HCT116 (cell line): Measurements from ENCODE around the gene PLXNC1. TPM values are rescaled to one million over a fixed set of nuclear protein-coding genes. Genes with fewer than 3 reads are reported as not detected.

Experiments
- ATAC-seq: fragments of 200-7000 bp; cut with Tn5 transposase; 2 replicates; pipeline ENCODE4 v1.9.1; 2020; ENCODE audit warnings: mild to moderate bottlenecking, moderate library complexity
- BruUV-seq: library from RNA; stranded (reverse); fragments of 400-500 nt; replicated peaks from 2 replicates; lab custom pipeline; 2021; lab: Mats Ljungman, UMichigan
- CTCF ChIA-PET: fragments of 300-600 bp; sonication (Branson Sonifier 250); formaldehyde crosslinking; loops from one replicate; lab custom pipeline; 2021; ENCODE audit warnings: antibody characterized with exemption; lab: Charles Lee
- POLR2A ChIA-PET: fragments of 300-600, 350-600 bp; sonication (Branson Sonifier 250); formaldehyde crosslinking; loops from one replicate; lab custom pipeline; 2021; ENCODE audit warnings: antibody characterized with exemption; lab: Charles Lee
- RAD21 ChIA-PET, 2 experiments: fragments of 300-600 bp; sonication (Branson Sonifier 250); formaldehyde crosslinking; loops; one replicate each; lab custom pipeline; 2023; ENCODE audit warnings: low total read pairs in 2 of 2; ENCODE audit not compliant: uncharacterized antibody in 2 of 2, unreplicated experiment in 2 of 2, low non-redundant PET in 1 of 2; lab: Charles Lee
- DNase-seq: peaks from one replicate; pipeline ENCODE4 v3.0.0-alpha.2; 2010; ENCODE audit warnings: low read depth, low spot score
- H2AFZ ChIP-seq: fragments of 200-600 bp; shearing (Covaris generic), sonication (generic); 2 replicates; pipeline ENCODE4 v1.6.1; 2017; ENCODE audit warnings: low read depth, mixed run types, mixed read lengths, antibody characterized with exemption, low read length; ENCODE audit not compliant: poor library complexity, severe bottlenecking
- H3K27ac ChIP-seq: 2 replicates; pipeline ENCODE4 v1.5.1; 2012; ENCODE audit warnings: low read depth, low read length
- H3K27me3 ChIP-seq: fragments of 200-600 bp; sonication (generic); 2 replicates; pipeline ENCODE4 v1.6.1; 2016; ENCODE audit warnings: mixed run types, low read length, mixed read lengths; ENCODE audit not compliant: insufficient read depth
- H3K36me3 ChIP-seq, 2 experiments: fragments of 200-500 bp in 1 of 2; fragments of 200-600 bp in 1 of 2; sonication (Bioruptor generic) in 1 of 2; sonication (generic) in 1 of 2; 2 replicates each; pipeline versions ENCODE4 v1.5.1 to v1.6.1; 2014 to 2016; ENCODE audit warnings: low read length in 2 of 2, inconsistent platforms in 1 of 2, mixed read lengths in 1 of 2, mixed run types in 1 of 2; ENCODE audit not compliant: insufficient read depth in 2 of 2, control insufficient read depth in 1 of 2
- H3K4me1 ChIP-seq, 2 experiments: fragments of 200-600 bp in 1 of 2; sonication (generic) in 1 of 2; 2 replicates each; pipeline versions ENCODE4 v1.5.1 to v1.6.1; 2012 to 2017; ENCODE audit warnings: low read length in 2 of 2, inconsistent platforms in 1 of 2, mild to moderate bottlenecking in 1 of 2, mixed read lengths in 1 of 2, mixed run types in 1 of 2, moderate library complexity in 1 of 2; ENCODE audit not compliant: insufficient read depth in 2 of 2, control insufficient read depth in 1 of 2
- H3K4me2 ChIP-seq: fragments of 200-600 bp; sonication (generic); 2 replicates; pipeline ENCODE4 v1.6.1; 2017; ENCODE audit warnings: mixed run types, low read length, mixed read lengths
- H3K4me3 ChIP-seq, 2 experiments: fragments of 200-600 bp in 1 of 2; sonication (generic) in 1 of 2; replicated peaks in 1 of 2; 2 replicates each; pipeline ENCODE4 v1.5.1; 2011 to 2016; ENCODE audit warnings: low read length in 2 of 2, control low read depth in 1 of 2, low read depth in 1 of 2, mild to moderate bottlenecking in 1 of 2, mixed read lengths in 1 of 2, mixed run types in 1 of 2
- H3K79me2 ChIP-seq: fragments of 200-600 bp; sonication (generic); 2 replicates; pipeline ENCODE4 v1.6.1; 2017; ENCODE audit warnings: mild to moderate bottlenecking, mixed run types, low read length, moderate library complexity, mixed read lengths; ENCODE audit not compliant: insufficient read depth
- H3K9ac ChIP-seq: fragments of 200-600 bp; sonication (generic); 2 replicates; pipeline ENCODE4 v1.6.1; 2016; ENCODE audit warnings: low read length, mixed read lengths
- H3K9me2 ChIP-seq: fragments of 200-600 bp; sonication (generic), shearing (Covaris generic); 2 replicates; pipeline ENCODE4 v1.6.1; 2017; ENCODE audit warnings: mixed run types, mild to moderate bottlenecking, moderate library complexity; ENCODE audit not compliant: insufficient read depth
- H3K9me3 ChIP-seq, 2 experiments: fragments of 200-500 bp in 1 of 2; fragments of 200-600 bp in 1 of 2; sonication (Bioruptor generic) in 1 of 2; sonication (generic) in 1 of 2; 2 replicates each; pipeline ENCODE4 v1.6.1; 2014 to 2017; ENCODE audit warnings: low read length in 2 of 2, mixed read lengths in 2 of 2, inconsistent platforms in 1 of 2, low read depth in 1 of 2, mild to moderate bottlenecking in 1 of 2, mixed run types in 1 of 2, moderate library complexity in 1 of 2; ENCODE audit not compliant: control insufficient read depth in 1 of 2, insufficient read depth in 1 of 2
- H4K20me1 ChIP-seq: fragments of 200-600 bp; sonication (generic), shearing (Covaris generic); 2 replicates; pipeline ENCODE4 v1.6.1; 2017; ENCODE audit warnings: mixed run types, mild to moderate bottlenecking, moderate library complexity; ENCODE audit not compliant: insufficient read depth
- CEBPB ChIP-seq: IDR thresholded peaks from 2 replicates; pipeline ENCODE4 v1.6.1; 2012; ENCODE audit warnings: low read depth
- EGR1 ChIP-seq: IDR thresholded peaks from 2 replicates; pipeline ENCODE4 v1.6.1; 2012; ENCODE audit warnings: low read depth
- ELF1 ChIP-seq: IDR thresholded peaks from 2 replicates; pipeline ENCODE4 v1.6.1; 2012; ENCODE audit warnings: low read depth, borderline replicate concordance
- FOSL1 ChIP-seq: IDR thresholded peaks from 2 replicates; pipeline ENCODE4 v1.6.1; 2012; ENCODE audit warnings: low read depth
- MAX ChIP-seq: IDR thresholded peaks from 2 replicates; pipeline ENCODE4 v1.6.1; 2012
- POLR2AphosphoS5 ChIP-seq: IDR thresholded peaks from 2 replicates; pipeline ENCODE4 v1.6.1; 2011; ENCODE audit warnings: mild to moderate bottlenecking, low read depth, low read length, moderate library complexity
- RAD21 ChIP-seq: IDR thresholded peaks from 2 replicates; pipeline ENCODE4 v1.6.1; 2012; ENCODE audit warnings: low read depth, mild to moderate bottlenecking
- REST ChIP-seq: IDR thresholded peaks from 2 replicates; pipeline ENCODE4 v1.6.1; 2012; ENCODE audit warnings: low read depth
- SP1 ChIP-seq: IDR thresholded peaks from 2 replicates; pipeline ENCODE4 v1.6.1; 2012; ENCODE audit warnings: low read depth
- TCF7L2 ChIP-seq: IDR thresholded peaks from 2 replicates; pipeline ENCODE4 v1.7.0; 2011; ENCODE audit warnings: borderline replicate concordance, inconsistent platforms; ENCODE audit not compliant: insufficient read depth, insufficient read length; ENCODE audit errors: extremely low read depth
- YY1 ChIP-seq: IDR thresholded peaks from 2 replicates; pipeline ENCODE4 v1.6.1; 2011; ENCODE audit warnings: low read length, low read depth, moderate library complexity, mild to moderate bottlenecking; ENCODE audit not compliant: insufficient replicate concordance; ENCODE audit errors: extremely low read depth
- ZFX ChIP-seq: fragments of 450-650 bp; IDR thresholded peaks from 2 replicates; pipeline ENCODE4 v1.6.1; 2017
- ZNF274 ChIP-seq: fragments of 200-500 bp; sonication (Bioruptor generic); IDR thresholded peaks from 2 replicates; pipeline ENCODE4 v1.6.1; 2014; ENCODE audit warnings: mild to moderate bottlenecking, low read depth, low read length, inconsistent platforms
- intact Hi-C: fragments of 100-400 bp; cut with micrococcal nuclease; formaldehyde crosslinking; loops from 2 replicates; pipeline ENCODE4 v1.10.0; 2022
- total RNA-seq: library from RNA; stranded (reverse); gene quantifications from one replicate; pipeline ENCODE4 v1.2.1, GENCODE V29; 2021; ENCODE audit not compliant: unreplicated experiment
- TF ChIP-seq, protein P1 (sequence below): IDR thresholded peaks from 2 replicates; pipeline ENCODE4 v1.6.1; 2012

The PLXNC1 gene
- total RNA-seq, 1 experiment from 2014 or later = 0.25 TPM

DNA sequence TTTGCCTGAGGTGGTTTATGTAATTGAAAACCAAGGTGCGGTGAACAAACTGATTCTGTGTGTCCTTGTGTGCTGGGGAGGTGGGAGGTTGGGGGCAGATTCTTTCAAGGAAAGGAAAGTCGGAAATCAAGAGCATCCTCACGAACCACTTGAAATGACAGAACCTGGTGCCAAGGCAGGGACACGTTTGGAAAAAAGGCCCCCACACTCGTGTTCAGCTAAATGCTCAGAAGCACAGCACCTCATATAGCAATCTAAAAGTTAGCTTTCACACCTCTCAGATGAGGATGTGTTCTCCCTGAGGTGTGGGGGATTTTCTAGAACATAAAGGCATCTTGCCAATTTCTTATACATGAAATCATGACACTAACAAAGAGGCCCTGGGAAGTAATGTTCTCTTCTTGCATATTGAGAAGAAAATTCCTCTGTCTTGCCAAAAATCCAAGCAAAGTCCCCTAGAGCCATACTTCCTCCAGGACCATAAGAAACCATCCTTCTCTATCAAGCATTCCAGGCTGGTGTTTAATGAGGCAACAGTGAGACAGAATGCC, 119.6 kb downstream of the PLXNC1 start:
- ATAC-seq (no peak), DNase-seq (no peak)
- H3K9me2 ChIP-seq = no peaks in the 10 kb centered on the region
- ChIA-PET CTCF (no interaction called here), RAD21 (no interaction called here), POLR2A (no interaction called here)
- no peaks in the 10 kb centered on the region for H3K36me3 ChIP-seq
- no peak for TF ChIP-seq FOSL1
- no peak for TF ChIP-seq SP1
- TF ChIP-seq POLR2AphosphoS5 = no peak
- no peak for TF ChIP-seq ELF1
- TF ChIP-seq MAX = no peak
- TF ChIP-seq RAD21 = no peak
- no peak for TF ChIP-seq ZNF274
- TF ChIP-seq TCF7L2 = no peak
- TF ChIP-seq ZFX = no peak
- TF ChIP-seq YY1 = no peak
- TF ChIP-seq, protein P1, sequence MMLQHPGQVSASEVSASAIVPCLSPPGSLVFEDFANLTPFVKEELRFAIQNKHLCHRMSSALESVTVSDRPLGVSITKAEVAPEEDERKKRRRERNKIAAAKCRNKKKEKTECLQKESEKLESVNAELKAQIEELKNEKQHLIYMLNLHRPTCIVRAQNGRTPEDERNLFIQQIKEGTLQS = no peak
- no peak for TF ChIP-seq EGR1
- TF ChIP-seq REST = no peak
- TF ChIP-seq CEBPB = no peak
- H3K4me1 ChIP-seq = peaks cover 0 to 7% of the 10 kb centered on the region in 2 experiments; a peak in 1 of 4 replicates
- no peak overlapping the region for H2AFZ ChIP-seq
- intact Hi-C loops = no loop called here
- BruUV-seq = no TSS peak
- H3K9ac ChIP-seq = no peak overlapping the region
- no peaks in the 10 kb centered on the region for H4K20me1 ChIP-seq
- H3K27me3 ChIP-seq = no peaks in the 10 kb centered on the region
- no peaks in the 10 kb centered on the region for H3K9me3 ChIP-seq
- no peak overlapping the region for H3K4me2 ChIP-seq
- no peak overlapping the region for H3K4me3 ChIP-seq
- no peak overlapping the region for H3K27ac ChIP-seq
- no peaks in the 10 kb centered on the region for H3K79me2 ChIP-seq
